RPMI8226 (cell line): ENCODE data around the gene KIF3A.

Source experiments
- DNase-seq: peaks from one replicate; pipeline ENCODE4 v3.0.0-alpha.2; 2015

Gene KIF3A

DNA sequence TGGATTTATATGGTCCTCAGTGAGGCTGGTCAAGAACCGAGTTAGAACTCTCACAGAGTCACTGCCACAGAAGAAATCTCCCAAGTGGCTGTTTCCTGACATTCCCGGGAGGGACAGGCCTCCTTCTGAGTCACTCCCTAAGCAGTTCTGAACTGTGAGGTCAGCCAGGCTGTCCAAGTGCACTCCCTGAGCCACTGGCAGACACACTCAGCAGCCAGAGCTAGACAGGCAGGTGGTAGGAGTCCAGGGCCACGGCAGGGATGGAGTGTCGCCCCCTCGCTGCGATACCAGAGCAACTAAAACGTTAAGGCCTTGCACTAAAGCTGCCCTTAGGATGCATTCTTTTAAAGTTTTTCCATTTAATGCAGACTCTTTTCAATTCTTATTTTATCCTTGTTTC lies 60.2 kb downstream of the KIF3A start:
- DNase-seq, result no peak

DNA sequence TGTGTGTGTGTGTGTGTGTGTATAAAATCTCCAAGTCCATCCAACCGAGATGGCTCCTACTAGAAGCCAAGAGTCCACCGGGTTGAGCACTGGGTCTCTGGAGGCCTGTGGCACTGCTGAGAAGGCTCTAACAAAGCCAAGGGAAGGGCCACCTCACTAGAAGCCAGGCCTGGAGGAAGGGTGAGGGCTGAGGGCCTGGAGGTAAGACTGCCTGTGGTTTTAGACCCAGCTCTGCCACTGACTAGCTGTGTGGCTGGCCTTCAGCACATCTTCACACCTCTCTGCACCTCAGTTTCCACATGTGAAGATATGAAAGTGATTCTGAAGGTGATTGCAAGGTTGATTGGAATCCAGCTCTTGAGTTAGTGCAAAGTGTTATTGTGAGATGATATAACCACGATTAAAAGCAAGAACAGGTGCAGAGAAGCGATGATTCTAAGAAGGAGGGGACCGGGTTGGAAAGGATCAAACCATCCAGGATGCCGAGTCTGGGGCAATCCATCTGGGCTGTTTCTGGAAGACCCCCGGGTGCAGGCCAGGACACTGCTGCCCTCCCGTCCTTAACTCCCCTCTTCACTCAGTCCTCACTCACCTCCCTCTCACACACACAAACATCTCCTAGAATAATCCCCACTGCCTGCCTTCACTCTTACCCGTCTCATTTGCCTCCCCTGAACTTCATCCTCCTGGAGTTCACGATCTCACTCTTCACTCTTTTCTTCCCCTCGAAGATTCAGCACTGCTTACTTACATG lies 61.2 kb downstream of the KIF3A start:
- no peak for DNase-seq

DNA sequence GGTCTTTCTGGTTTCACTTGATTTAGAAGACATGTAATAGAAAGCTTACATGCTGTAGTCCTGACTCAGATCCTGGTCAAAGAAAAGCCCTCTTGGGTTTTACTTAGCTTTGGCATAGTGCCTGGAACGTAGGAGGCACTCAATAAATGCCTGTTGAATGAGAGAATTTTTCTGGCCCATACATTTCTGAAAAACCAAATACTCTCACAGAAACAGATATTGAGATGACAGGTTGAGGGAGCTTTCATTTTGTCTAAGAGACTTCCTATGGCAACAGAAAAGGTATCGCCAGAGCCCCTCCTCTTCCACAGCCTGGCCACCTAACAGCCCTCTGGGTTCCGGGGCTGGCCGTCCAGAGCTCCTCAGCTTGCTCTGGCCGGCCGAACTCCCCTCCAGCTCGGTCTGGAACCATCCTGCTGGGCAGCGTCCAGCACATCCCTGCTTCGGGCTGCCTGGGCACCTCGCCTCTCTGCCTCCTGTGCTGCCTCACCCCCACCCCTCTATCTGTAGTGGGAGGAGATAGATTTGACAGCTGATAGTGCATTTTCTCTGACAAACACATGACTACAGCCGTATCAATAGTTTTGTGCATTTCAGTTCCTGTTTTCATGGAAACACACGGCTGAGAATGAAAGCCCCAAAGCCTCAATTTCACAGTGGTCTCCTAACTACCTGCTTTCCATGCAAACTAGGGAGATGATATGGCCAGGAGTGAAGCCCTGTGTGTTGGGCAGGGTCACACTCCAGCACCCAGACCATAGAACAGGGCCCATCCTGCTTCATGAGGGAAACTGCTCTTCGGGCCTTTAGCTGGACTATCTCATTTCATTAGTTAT lies 62.5 kb downstream of the KIF3A start:
- peak; percentile 15 for DNase-seq

DNA sequence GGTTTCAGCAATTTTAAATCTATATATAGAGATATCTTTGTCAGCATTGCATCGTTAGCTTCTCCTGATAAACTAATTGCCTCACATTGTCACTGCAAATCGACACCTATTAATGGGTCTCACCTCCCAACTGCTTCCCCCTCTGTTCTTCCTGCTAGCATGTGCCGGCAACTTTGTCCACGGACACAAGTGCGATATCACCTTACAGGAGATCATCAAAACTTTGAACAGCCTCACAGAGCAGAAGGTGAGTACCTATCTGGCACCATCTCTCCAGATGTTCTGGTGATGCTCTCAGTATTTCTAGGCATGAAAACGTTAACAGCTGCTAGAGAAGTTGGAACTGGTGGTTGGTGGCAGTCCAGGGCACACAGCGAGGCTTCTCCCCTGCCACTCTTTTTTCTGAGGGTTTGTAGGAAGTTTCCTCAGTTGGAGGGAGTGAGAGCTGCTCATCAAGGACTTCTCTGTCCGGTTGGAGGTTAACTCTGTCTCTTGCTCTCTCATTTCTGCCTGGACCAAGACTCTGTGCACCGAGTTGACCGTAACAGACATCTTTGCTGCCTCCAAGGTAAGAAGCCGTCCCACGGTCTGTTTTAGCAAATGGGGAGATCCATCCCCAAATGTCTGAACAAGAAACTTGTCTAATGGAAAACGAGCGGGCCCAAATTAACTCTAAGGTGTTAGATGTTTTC lies 63.3 kb downstream of the KIF3A start, which contains the start of gene IL4:
Gene IL4, plus strand, starts transcription at position 51 of the 692 bp plus-strand sequence. Its CDS starts 62 bp downstream, at position 113.
- no peak for DNase-seq

DNA sequence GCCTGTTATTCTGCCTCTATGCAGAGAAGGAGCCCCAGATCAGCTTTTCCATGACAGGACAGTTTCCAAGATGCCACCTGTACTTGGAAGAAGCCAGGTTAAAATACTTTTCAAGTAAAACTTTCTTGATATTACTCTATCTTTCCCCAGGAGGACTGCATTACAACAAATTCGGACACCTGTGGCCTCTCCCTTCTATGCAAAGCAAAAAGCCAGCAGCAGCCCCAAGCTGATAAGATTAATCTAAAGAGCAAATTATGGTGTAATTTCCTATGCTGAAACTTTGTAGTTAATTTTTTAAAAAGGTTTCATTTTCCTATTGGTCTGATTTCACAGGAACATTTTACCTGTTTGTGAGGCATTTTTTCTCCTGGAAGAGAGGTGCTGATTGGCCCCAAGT lies 63.9 kb downstream of the KIF3A start:
- DNase-seq, result no peak

DNA sequence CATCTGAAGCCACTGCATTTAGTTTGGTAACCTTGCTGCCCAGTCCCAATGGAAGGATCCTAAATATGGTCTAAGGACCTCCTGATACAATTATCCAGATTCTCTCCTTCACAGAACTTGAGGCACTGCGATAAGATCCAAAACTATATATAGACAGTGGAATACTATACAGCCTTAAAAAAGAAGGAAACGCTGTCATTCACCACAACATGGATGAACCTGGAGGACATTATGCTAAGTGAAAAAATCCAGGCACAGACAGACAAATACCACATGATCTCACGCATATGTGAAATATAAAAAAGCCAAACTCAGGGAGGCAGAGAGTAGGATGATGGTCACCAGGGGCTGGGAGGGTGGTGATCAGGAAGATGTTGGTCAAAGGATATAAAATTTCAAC lies 66.3 kb downstream of the KIF3A start:
- no peak for DNase-seq

DNA sequence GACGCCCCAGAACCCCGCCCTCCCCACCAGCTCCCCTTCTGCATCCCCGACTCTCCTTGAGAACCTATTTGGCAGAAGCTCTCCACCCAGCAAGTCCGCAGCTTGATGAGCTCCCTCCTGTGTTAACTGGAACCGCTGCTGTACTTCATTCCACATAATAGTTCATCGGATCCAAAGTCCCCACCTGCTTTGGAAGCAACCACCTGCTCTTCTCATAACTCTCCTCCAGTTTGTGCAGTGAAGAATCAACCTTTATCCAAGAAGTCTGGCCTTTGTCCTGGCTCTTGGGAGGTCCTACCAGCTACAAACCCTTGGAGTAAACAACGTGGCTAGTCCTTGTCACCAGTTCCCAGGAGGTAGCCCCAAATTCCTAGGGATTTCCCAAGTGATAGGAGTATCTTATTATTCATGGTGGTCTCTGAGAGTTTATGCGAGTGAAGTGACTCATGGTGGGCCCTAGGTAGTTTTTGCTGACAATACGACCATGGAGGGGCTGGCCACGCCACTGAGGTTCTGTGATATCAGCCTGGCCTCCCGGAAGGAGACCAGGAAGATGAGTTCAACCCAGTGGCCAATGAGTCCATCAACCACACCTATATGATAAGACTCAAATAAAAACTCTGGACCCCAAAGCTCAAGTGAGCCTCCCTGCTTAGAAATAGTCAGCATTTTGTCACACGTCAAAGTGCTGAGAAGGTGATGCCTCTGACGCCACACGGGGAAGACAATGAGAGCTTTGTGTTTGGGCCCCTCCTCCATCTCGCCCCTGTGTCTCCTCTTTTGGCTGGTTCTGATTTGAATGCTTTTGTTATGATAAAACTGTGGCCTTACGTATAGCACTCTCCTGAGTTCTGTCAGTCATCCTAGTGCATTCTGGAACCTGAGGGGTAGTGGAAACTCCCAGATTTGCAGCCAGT lies 67.1 kb downstream of the KIF3A start:
- DNase-seq, result no peak

DNA sequence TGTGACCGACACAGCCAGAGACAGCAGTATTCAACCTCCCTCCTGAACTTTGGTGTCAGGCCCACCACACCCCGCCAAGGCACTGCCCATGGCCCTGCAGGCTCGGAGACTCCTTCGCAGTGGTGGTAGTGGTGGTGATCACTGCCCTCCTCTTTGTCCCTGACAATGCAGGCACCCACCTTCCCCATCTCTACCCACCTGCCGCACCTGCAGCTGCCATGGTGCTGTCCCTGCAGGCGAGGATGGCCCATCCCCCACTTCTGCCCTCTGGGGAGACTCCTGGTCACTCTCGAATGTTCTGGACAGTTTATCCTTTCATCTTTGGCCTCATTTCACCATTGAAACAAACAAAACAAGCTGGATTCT lies 67.9 kb downstream of the KIF3A start:
- no peak for DNase-seq

DNA sequence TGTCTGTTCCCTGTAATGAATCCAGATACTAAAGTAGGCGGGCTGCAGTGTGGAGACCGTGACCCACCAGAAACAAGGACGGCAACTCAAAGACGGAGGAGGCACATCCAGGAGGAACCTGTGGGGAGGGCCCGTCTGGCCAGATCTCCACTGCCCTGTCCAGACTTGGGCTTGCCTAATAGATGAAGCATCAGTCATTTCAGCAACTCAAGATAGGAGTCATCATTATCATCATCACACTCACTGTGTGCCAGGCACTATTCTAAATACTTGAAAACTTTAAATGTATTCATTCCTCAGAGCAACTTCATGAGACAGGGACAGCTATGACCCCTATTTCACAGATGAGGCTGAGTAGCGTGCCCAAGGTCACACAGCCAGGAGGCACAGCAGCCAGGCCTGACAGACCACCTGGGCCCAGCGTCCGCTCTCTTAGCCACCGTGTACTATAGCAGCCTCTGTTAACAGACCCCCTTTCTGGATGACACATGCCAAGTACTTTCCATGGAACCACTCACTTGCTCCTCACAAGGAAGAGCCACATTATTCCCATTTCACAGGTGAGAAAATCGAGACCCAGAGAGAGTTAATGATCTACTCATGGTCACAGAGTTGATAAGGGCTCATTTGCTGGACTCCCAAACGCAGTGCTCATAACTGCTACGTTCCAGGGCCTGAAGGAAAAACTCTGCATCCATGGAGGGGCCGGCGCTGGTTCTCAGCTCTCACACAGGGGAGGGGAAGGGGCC lies 68.5 kb downstream of the KIF3A start:
- no peak for DNase-seq

DNA sequence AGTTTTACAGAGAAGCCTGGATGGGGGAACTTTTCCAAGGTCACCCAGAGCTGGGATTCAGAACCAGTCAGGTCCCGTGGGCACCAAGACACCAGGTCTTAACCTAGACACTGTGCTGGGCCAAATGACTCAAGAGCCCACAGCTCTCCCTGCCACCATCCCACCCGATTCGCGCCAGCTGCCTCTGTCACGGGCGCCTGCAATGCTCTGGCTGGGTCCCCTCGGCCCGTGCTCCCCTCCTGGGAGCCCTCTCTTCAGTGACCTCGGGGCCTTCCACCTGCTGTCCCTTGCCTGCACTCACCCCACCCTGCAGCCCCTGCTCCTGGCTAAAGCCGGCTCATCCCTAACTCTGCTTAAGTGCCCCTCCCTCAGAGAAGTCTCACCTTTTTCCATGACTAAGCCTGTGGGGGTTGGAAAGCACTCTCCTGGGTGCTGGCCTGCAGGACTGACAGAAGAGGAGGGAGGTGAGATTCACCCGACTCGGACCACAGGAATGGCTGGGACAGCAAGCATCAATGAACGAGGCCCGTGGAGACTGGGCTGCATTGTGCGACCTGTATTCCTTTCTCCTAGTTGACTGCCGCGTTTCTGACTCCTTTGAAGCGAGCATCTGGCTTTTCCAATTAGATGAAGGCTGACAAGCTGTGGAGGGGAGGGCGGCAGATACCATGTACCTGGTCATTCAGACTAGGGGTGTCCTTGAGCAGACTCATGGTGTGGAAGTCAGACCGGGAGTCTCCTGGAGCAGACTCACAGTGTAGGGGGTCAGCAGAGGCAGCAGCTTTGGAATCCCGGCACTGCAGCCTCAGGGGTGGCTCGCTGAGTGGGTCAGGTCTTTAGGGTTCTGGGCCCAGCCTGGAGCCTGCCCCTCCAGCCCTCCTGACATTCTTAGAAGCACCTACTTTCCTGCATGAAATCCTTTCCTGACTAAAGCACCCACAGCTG lies 69.3 kb downstream of the KIF3A start:
- no peak for DNase-seq

DNA sequence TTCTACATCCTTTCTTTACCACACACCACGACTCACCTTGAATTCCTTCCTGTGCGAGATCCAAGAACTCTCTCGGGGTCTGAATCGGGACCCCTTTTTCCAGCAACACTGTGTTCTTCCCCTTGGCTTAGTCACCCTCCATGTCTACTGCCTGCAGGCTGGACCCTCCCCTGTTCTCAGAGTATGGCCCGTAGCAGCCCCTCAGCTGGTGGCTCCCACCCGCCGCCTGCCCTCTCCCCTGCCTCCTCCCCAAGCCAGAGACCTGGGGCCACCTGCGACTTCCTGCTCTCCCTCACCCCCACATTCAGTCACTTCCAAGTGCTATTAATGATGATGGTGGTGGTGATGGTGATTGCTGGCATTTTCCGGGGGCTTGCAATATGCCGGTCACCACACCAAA lies 70.0 kb downstream of the KIF3A start:
- no peak for DNase-seq

DNA sequence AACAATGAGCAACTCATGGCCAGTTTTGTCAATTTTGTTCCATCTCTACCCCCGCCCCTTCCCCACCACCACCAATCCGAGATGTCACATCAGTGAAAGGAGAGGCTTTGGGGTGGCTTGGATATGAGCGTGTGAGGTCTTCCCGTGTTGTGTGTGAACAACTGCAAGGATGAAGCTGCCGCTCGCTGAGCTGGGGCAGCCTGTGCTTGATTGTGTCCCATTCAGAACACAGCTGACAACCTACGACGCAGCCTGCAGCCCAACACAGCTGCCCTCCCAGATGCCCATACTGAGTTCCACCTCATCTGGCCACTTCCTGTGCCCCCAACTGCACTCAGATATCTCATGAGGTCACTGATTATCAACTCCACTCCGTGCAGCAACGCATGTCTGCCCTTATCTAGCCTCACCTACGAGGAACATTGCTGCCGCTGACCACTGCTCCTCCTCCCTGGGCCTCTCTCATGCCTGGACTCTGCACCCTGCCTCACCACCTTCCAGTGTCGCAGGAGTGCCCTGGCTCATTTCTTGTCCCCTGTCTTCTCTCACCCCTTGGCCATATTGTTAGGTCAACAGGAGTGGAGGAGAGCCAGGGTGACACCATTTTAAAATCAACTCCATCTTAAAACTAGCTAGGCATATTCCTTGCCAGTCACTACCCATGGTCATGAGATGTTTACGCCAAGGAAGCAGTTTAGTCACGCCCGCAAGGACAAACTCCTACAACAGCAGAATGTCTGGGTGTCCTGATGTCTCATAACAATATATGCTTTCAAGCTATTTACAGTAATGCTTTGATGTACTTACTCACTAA lies 70.8 kb downstream of the KIF3A start:
- no peak for DNase-seq

DNA sequence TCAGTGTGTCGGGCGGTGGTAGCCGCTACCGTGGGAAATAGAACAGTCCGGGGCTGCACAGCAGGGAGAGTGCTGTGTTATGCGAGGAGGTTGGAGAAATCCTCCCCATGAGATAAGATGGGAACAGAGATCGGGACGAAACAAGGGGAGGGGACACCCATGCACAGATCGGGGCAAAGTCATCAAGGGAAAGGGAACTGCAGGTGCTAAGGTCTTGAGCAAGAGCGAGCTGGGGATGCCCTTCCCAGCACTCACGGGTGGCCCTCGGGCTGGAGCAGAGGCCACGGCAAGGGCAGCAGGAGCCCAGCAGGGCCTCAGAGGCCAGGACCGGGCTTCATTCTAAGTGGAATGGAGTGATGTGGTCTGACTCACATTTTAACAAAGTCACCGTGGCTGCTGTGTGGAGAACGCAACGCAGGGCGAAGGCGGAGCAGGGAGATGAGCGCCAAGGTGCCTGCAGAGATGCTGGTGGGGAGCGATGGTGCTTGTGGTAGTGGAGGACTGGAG lies 71.7 kb downstream of the KIF3A start:
- no peak for DNase-seq

DNA sequence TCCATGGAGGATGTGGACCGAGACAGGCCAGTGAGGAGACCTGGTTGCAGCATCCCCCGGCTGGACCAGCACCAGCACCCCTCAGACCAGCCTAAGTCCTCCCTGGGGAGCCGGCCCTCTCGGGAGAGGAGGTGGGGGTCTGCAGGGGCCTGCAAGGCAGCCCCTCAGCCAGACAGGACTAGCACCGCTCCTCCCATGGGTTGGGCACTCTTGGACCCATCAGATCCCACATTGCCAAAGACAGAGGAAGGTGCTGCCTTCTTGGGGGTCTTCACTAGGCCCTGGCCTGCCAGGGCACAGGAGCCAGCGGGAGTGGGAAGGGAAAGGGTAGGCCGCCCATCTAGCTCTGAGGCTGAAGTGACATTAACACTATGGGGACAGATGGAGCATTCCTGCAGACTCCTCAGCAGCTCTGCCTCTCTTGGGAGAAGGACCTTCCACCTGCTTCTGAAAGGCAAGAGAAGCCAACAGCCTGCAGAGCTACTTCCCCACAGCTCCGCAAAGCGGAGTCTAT lies 72.6 kb downstream of the KIF3A start:
- no peak for DNase-seq

DNA sequence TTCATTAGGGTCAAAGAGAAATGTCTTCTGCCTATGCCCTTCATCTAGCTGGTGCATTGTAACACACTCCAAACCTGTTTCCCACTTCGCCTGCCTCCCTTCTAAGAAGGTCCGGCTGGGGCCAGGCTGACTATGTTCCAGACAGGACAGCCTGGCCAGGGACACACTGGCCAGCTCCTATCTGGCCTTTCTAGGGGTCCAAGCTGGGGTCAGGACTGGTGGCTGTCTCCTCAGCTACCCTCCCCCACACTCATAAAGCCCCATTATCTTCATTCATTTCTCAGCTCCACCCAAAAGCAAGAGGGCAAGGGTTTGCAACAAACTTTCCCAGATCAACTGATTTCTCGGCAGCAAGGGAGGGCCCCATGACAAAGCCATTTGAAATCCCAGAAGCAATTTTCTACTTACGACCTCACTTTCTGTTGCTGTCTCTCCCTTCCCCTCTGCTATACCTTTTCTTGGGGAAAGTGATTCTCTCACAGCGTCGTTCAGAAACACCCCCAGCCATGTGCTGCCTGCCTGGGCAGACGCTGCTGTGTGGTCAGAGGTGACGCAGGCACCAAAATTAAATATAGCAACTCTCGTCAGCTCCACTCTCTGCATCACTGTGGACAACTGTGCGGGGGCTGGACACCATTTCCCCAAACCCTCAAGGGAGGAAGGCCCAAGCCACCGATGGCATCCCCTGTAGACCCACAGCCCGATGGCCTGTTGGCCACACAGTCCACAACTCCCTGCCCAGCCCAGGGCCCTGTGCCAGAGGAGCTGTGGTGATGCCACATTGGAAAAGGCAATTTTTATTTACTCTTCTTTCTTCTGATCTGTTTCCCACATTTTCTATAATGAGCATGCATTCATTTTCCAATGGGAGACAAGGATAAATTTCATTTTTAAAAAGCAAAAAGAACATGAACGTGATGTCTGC lies 73.3 kb downstream of the KIF3A start:
- no peak for DNase-seq

DNA sequence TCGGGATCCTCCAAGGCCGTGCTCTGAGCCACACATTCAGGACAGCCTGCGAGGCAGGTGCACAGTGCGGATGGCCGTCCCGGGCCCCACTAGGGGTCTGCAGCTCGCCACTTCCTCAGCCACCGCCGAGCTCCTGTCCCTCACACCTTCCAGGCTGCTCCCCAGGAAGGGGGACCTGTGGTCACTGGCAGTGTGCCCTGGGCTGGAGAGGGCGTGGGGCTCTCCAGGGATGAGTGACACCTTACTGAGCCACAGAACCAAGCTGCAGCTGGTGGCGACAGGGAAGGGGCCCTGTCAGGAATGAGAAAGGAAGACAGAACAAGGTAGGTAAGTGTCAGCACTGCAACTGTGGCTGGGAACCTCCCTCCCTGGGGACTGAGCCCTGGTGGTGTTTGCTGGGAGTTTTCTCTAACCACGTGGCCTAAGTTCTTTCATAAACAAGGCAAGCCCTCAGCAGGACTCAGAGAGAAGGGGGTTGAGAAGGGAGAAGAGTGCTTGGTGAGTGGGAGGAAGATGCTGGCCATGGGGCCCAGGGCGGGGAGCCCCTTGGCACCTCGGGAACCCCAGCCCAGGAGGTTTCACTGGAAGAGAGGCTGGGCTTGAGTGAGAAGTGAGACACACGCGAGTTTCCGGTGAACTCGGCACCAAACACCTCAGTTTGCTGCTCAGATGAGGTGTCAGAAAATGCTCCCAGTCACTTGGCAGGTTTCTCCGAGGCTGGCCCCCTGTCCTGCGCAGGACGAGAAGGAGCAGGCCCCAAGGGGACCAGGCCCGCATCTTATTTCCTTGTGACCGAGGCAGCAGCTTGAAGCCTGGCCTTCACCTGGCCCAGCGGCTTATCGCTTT lies 74.2 kb downstream of the KIF3A start:
- peak; percentile 43 for DNase-seq

DNA sequence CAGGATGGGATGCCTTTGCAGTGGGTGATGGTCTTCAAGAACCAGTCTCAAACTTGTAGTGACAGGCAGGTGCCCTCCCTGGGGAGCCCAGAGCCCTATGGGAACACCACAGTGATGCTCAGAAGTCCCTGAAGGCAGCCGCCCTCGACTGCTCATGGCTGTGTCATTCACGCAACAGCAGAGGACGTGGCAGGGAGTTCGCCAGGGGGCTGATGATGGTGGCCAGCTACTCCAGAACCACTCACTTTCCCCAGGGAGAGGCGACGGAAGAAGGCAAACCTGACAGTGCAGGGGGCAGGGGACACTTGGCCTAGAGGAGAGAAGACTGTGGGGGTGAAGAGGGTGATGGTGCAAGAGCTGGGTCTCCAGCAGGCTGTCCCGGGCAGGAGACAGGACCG lies 75.3 kb downstream of the KIF3A start:
- no peak for DNase-seq
